COLO668 (cell line): ENCODE measurements around the gene CTNNA2.

Experiments
- DNase-seq: peaks from one replicate; lab custom pipeline; 2025; ENCODE audit not compliant: unreplicated experiment; lab: John Stamatoyannopoulos, UW

Gene CTNNA2

DNA sequence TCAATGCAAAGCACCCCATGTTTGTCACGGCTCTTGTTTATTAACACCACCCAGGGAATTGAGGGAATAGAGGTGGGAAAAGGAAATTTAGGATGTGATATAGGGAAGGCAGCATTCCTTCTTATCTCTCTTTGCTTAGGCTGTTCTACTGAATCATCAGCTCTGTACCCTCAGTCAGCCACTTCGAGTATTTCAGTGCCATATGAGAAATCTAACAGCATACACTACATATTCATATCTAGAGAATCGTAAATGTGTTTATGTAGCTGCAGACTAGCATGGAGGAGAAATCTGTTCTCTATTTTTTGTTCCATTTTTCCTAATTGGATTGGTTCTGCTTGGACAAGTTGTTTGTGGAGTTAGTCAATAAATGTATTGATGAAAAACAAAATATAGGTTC lies 187.8 kb downstream of the CTNNA2 start:
- no peak for DNase-seq

DNA sequence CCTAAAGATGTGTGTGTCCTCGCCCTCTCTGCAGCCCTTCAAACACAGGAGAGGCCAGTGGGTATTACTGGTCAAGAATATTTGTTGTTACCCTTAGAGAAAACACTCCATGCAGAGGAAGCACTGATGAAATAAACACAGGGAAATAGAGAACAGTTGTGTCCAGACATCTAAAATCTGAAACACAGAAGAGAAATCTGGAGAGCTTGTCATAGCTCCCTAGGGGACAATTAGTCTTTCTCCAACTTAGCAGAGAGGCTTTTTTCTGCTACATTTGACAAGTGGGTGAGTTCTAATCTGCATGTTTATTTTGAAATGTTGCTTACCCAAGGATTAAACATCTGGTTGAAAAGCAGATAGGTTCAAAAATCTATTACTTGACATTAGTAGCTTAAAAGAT lies 190.1 kb downstream of the CTNNA2 start:
- no peak for DNase-seq

DNA sequence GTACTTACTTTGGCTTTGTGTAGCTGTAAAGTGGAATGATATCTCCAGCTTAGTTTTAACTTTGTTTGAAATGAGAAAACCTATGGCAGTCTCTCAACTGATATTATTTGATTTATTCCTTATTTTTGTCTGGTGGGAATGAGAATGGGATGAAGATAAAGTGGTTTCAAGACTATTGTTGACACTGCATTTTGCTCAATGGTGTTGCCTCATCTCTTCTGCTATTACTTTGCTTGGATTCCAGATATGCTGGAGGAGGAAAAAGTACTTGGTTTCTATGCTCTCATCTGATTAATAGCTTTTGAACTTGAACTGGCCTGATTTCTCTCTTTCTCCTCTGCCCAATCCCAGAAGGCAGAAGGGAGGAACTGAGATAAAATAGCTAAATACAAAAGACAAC lies 198.2 kb downstream of the CTNNA2 start:
- no peak for DNase-seq

DNA sequence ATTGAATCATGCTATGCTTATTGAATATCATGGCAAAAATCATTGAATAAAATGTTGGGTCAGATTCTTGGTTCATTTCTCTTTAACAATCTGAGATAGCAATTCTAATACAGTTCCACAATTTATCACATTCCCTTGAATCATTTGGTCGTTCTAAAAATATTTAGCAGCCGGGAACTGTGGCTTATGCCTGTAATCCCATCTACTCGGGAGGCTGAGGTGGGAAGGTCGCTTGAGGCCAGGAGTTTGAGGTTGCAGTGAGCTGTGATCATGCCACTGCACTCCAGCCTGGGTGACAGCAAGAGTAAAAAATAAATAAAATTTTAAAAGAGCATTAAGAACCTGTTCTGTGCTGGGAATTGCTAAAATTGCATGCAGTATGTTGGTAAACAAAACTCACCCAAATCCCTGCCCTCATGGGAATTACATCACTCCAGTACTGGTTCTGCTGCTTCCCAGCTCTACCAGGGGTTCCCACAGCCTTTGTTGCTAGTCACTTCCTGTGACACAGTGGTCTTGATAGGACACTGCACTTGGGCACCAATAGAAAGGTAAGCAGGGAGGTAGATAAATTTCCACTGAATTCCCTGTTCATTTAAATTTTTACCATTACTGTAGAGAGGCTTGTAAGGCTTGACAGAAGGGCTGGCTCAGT lies 200.4 kb downstream of the CTNNA2 start:
- DNase-seq, result no peak

GRCh38 chr2:79714283-79714682 lies 201.4 kb downstream of the CTNNA2 start:
- DNase-seq, result no peak

- no peak for DNase-seq
Observed at GRCh38 chr2:79715338-79715737, 202.5 kb downstream of the CTNNA2 start.

GRCh38 chr2:79716266-79716665 lies 203.4 kb downstream of the CTNNA2 start:
- DNase-seq, result no peak

DNA sequence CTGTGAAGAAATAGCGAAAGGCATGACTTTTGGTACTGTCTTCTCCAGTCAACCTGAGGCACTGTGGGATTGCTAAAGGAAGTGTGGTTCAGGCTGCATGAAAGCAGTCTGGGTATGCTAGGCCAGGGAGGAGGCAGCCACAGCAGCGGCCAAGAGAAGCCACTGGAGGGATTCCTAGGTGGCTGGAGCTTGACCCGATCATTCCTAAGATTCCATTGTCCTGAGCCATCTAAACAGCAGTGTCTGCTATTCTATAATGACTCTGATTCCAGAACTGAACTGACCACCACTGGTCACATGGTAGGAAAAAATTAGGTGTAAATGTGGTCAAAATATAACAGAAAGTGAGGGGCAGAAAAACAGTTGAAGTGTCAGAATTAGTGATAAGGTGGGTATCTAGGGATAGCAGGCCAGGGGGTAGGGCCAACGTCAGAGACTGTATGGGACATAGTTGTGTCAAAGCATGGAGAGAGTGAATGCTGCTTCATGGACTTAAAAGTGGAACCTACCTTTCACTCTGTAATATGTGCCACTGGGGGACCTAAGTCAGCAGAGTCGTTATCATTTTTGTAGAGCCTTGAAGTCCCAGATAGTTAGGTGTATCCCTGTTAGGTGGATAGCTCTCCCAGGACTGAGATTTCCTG lies 204.6 kb downstream of the CTNNA2 start:
- no peak for DNase-seq

DNA sequence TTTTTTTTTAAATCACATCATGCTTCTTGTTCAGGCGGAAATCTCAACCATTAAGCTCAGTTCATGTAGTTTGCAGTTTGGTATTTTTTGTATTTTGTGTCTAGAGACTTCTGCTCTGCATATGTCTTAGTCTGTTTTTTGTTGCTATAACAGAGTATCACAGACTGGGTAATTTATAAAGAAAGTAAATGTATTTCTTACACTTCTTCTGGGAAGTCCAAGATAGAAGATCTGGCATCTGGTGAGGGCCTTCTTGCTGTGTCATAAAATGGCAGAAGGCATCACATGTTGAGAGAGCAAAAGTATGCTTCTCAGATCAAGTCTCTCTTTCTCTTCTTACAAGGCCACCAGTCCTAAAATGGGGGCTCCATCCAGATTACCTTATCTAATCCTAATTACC lies 208.2 kb downstream of the CTNNA2 start:
- no peak for DNase-seq

DNA sequence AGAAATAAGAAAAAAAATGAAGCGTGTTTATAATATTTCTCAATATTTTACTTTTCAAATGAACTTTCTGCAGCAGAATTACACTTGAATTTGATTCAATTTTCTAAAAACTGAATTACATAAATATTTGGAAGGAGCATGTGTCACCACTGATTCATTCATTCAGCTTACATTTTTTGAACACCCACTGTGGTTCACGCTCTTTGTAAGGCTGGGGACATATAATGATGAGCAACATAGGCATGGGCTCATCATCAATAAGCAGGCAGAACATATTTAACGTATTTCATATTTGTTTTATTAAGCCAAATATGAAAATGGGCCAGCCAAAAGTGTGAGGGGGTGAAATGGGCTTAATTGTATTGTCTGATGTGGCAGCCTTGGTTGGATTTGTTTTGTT lies 209.1 kb downstream of the CTNNA2 start:
- DNase-seq, result no peak

GRCh38 chr2:79723830-79724229 lies 211.0 kb downstream of the CTNNA2 start:
- DNase-seq, result no peak

GRCh38 chr2:79729532-79729931 lies 216.7 kb downstream of the CTNNA2 start:
- DNase-seq, result no peak

DNA sequence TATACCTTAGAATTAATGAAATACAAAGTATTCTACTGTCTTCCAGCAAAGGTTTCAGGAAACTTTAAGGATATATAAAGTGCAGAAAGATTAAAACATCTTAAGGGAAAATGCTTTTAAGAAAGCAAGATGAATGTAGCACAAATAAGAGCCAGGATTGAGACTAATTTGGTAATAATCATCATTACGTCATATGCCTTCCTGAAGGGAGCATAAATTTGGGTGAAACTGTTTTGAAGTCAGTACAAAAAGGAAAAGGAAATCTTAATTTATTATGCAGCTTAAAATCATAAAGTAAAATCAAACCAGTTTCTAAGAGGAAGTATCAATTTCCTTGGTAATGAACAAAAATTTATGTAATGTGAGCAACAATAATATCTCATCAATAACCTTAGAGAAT lies 221.7 kb downstream of the CTNNA2 start:
- no peak for DNase-seq

DNA sequence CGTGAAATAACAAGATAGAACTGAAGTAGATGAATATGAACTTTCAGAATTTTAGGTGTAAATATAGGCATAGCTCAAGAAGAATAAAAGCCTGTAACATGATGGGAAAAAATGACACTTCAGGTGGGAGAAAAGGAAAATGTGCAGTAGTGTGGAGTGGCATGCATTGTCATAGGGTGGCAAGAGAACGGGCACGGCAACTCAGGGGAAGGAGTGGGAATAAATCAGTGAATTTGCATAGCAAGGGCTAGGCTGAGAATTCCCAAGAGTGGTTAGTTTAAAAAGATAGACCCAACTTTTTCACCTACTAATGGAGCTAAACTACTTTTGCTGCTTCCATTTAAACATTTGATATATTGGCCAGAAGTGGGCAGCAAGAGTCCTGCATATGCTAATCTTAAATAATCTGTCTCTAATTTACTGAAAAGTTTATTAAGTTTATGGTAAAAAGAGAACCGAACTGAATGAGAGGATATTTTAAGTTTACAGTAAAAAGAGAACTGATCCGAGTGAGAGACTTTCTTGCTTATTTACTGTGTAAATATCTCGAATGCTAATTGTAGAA lies 228.1 kb downstream of the CTNNA2 start:
- DNase-seq, result no peak

DNA sequence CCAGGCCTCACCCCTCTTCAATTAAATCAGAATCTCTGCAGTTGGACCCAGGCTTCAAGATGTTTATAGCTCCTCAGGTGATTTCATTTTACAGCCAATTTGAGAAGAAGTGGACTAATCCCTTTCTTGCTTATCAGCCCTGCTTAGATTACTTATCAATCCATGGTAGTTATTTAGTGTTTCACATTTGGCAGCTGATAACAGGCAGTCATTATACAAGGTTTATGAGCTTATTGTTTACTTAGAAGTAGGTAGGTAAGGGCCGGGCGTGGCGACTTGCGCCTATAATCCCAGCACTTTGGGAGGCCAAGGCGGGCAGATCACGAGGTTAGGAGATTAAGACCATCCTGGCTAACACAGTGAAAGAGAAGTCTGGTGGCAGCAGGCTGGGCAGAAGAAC lies 237.5 kb downstream of the CTNNA2 start:
- DNase-seq, result no peak

- peak; percentile 18 for DNase-seq
Observed at GRCh38 chr2:79757526-79757925, 244.7 kb downstream of the CTNNA2 start.

DNA sequence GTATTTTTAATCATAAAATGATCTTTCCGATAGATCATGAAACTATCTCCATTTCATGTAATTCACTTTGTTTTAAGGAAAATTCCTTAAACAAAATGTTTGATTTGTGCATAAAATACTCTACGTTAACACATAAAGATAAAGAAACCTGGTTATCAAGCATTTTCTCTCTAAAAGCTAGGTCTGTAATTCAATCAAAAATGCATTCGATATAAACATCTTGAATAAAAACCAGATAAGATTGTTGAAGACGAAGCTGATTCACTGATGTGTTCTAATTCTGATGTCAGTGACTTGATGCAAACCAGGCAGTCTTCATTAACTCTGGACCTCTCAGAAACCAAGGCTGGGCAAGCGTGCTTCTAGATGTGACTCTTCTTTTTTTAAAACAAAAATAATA lies 245.2 kb downstream of the CTNNA2 start:
- DNase-seq, result no peak

DNA sequence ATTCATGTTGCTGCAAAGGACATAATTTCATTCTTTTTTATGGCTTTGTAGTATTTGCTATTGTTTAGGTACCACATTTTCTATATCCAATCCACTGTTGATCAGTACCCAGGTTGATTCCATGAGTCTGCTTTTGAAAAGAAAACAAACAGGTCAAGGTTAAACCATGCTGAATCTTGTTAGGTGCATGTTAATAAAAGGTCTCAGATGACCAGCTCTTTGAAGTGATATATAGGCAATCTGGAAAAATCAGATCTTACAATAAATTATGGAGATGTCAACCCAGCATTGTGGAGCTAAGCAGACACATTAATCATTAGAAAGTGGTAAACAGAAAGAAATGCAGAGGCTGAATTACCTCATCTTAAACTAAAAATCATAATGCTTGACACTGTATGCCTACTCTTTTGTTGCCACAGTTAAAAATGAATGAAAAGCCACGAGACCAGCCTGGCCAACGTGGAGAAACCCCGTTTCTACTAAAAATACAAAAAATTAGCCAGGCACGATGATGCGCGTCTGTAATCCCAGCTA lies 246.0 kb downstream of the CTNNA2 start:
- no peak for DNase-seq

GRCh38 chr2:79770926-79771325 lies 258.1 kb downstream of the CTNNA2 start:
- DNase-seq, result no peak

DNA sequence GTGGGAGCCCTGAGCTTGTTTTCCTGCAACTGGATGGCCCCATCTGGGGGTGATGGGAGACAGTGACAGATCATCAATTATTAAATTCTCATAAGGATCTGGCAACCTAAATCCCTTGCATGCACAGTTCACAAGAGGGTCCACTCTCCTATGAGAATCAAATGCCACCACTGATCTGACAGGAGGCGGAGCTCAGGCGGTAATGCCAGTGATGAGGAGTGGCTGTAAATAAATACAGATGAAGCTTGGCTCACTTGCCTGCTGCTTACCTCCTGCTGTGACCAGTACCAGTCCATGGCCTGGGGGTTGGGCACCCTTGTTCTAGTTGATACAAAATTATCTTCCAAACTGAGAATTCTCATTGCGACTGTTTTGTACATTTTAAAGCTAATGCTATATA lies 258.6 kb downstream of the CTNNA2 start:
- peak; percentile 20 for DNase-seq

DNA sequence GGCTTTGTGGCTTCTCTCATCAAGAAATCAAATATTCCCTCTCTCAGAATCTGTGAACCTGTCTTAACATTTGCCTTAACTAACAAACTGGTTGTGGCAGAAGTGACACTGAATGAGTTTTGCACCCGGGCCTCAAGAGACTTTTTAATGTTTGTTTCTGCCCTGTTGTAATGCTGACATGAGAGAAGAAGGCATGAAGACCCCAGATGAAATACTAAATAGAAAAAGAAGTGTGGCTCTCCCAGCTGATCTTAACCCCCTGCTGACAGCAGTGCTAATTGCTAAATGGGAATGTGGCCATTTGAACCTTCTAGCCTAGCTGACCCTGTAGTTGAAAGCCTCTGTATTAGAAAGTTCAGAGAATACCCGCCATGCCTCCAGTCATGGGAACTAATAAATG lies 261.2 kb downstream of the CTNNA2 start:
- no peak for DNase-seq

DNA sequence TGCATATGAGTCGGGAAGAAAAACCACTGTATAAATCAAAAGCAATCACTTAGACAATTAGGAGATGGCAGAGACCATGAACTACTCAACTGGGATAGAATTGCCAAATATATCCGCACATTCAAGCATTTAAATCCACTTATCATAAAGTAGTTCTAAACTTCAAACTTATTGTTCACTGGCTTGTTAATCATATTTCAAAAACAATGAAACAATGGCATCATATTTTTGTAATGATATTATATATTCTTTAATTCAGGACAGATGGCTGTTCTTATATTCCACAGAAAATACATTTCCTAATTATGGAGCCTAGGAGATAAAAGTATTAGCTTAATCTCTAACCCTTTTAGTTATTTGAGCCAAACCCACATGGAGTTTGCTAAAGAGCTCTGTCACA lies 263.6 kb downstream of the CTNNA2 start:
- DNase-seq, result no peak

- no peak for DNase-seq
Observed at GRCh38 chr2:79780781-79781180, 267.9 kb downstream of the CTNNA2 start.
